Lower leg skin (tissue), 3 donors: ENCODE results near the gene ALPK1.
"Not testable (repeated sequence)": the region's sequence is repeated elsewhere in the genome, so short reads cannot be mapped to it uniquely, and the experiment has no call there.

Source experiments
- CTCF ChIP-seq, 3 donors: fragments of 450-650 bp; IDR thresholded peaks; one replicate each; pipeline ENCODE4 v1.5.1; 2016; ENCODE audit warnings: antibody characterized with exemption in 3 of 3, mild to moderate bottlenecking in 3 of 3, moderate library complexity in 2 of 3
- POLR2A ChIP-seq, 2 donors: fragments of 450-650 bp; IDR thresholded peaks; one replicate each; pipeline ENCODE4 v1.6.1; 2016 to 2017; ENCODE audit warnings: antibody characterized with exemption in 2 of 2, mild to moderate bottlenecking in 1 of 2, moderate library complexity in 1 of 2

- not testable (repeated sequence) for TF ChIP-seq CTCF, POLR2A (IDR thresholded peaks at IDR 0.05)
Measured at GRCh38 chr4:112442226-112442625, 145.1 kb downstream of the ALPK1 start.
